CD4-positive, alpha-beta T cell (primary cell): ENCODE measurements around the gene TFPI. TPM values are rescaled to one million over a fixed set of nuclear protein-coding genes. Genes with fewer than 3 reads are reported as not detected.
A peak's percentile ranks its signal among the peaks of the same experiment; 100 is the strongest.

Experiments
- ATAC-seq: fragments of 200-7000 bp; cut with Tn5 transposase; one replicate; pipeline ENCODE4 v1.10.0; 2022; ENCODE audit warnings: mild to moderate bottlenecking; ENCODE audit not compliant: poor library complexity
- CTCF ChIA-PET: fragments of 350-600 bp; sonication (Branson Sonifier 250); formaldehyde crosslinking; loops from one replicate; lab custom pipeline; 2021; ENCODE audit warnings: antibody characterized with exemption, inconsistent platforms; lab: Charles Lee
- POLR2A ChIA-PET: fragments of 350-600 bp; sonication (Branson Sonifier 250); formaldehyde crosslinking; loops from one replicate; lab custom pipeline; 2021; ENCODE audit warnings: antibody characterized with exemption, inconsistent platforms; lab: Charles Lee
- DNase-seq, 14 experiments: peaks; one replicate each; pipeline ENCODE4 v3.0.0-alpha.2; 2013 to 2020; ENCODE audit warnings: mixed read lengths in 2 of 14
- H3K27ac ChIP-seq, 2 donors: one replicate each; pipeline versions ENCODE4 v1.5.1 to v1.7.0; 2013; ENCODE audit warnings: low read length in 2 of 2, low read depth in 1 of 2, mild to moderate bottlenecking in 1 of 2
- H3K27me3 ChIP-seq, 2 experiments: 1 replicate in 1 of 2; 2 replicates in 1 of 2; pipeline versions ENCODE4 v1.6.1 to v1.7.0; 2013; ENCODE audit warnings: low read length in 2 of 2, control low read depth in 1 of 2, mild to moderate bottlenecking in 1 of 2, moderate library complexity in 1 of 2; ENCODE audit not compliant: insufficient read depth in 2 of 2, control insufficient read depth in 1 of 2
- H3K36me3 ChIP-seq: one replicate; pipeline ENCODE4 v1.6.1; 2013; ENCODE audit warnings: low read length, control low read depth; ENCODE audit not compliant: insufficient read depth
- H3K4me1 ChIP-seq: one replicate; pipeline ENCODE4 v1.6.1; 2013; ENCODE audit warnings: low read length, control low read depth; ENCODE audit not compliant: insufficient read depth
- H3K4me3 ChIP-seq: one replicate; pipeline ENCODE4 v1.5.1; 2013; ENCODE audit warnings: mild to moderate bottlenecking, low read length, moderate library complexity
- H3K9me3 ChIP-seq, 2 experiments: 1 replicate in 1 of 2; 2 replicates in 1 of 2; pipeline versions ENCODE4 v1.6.1 to v1.7.0; 2013; ENCODE audit warnings: low read length in 2 of 2, mild to moderate bottlenecking in 2 of 2, control low read depth in 1 of 2, moderate library complexity in 1 of 2; ENCODE audit not compliant: control insufficient read depth in 1 of 2, insufficient read depth in 1 of 2
- H3K27ac Mint-ChIP-seq: one replicate; pipeline ENCODE4 v1.8.0; 2020; ENCODE audit warnings: mixed read lengths
- H3K27me3 Mint-ChIP-seq: one replicate; pipeline ENCODE4 v1.8.0; 2021; ENCODE audit warnings: mixed read lengths
- H3K36me3 Mint-ChIP-seq: one replicate; pipeline ENCODE4 v1.8.0; 2021; ENCODE audit warnings: low read depth, mixed read lengths
- H3K4me1 Mint-ChIP-seq: one replicate; pipeline ENCODE4 v1.8.0; 2021; ENCODE audit warnings: low read depth, mixed read lengths
- H3K4me3 Mint-ChIP-seq: one replicate; pipeline ENCODE4 v1.8.0; 2020; ENCODE audit warnings: mild to moderate bottlenecking, mixed read lengths
- H3K9me3 Mint-ChIP-seq: one replicate; pipeline ENCODE4 v1.8.0; 2020; ENCODE audit warnings: mixed read lengths
- CTCF ChIP-seq: fragments of 200-600 bp; IDR thresholded peaks from one replicate; pipeline ENCODE4 v1.8.0; 2022; ENCODE audit warnings: antibody characterized with exemption, mild to moderate bottlenecking
- intact Hi-C, 2 experiments: fragments of 100-400 bp; cut with DNase I in 1 of 2; cut with micrococcal nuclease in 1 of 2; formaldehyde crosslinking; loops; one replicate each; pipeline versions ENCODE4 v1.15.1 to v1.9.0; 2023 to 2025; cut with DNase I, micrococcal nuclease
- total RNA-seq, 174 experiments: library from RNA in 2 of 174; stranded (reverse) in 2 of 174; gene quantifications; one replicate each; pipeline ENCODE4 v1.2.3 and lab custom pipeline; 2021 to 2026

The TFPI gene
- total RNA-seq, 2 experiments from 2014 or later, result 0.17 TPM; not detected in 1

DNA sequence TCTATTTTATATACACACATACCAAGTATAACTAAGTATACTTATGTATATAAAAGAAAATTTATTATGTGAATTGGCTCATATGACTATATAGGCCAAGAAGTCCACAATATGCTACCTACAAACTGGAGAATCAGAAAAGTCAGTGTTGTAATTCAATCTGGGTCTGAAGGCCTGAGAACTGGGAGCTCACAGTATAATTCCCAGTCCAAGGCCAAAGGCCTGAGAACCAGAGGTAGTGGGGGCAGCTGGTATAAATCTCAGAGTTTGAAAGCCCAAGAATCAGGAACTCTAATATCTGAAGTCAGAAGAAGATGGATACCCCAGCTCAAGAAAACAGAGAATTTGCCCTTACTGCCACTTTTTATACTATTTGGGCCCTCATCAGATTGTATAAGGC, 38.9 kb upstream of the TFPI start:
- no peaks in the 10 kb centered on the region for H3K27me3 Mint-ChIP-seq
- no peak overlapping the region for H3K4me3 ChIP-seq
- no peak for DNase-seq
- H3K9me3 Mint-ChIP-seq, result no peaks in the 10 kb centered on the region
- no peaks in the 10 kb centered on the region for H3K4me1 Mint-ChIP-seq
- POLR2A ChIA-PET, result no interaction called here
- H3K36me3 ChIP-seq, result no peaks in the 10 kb centered on the region
- CTCF ChIA-PET, result no interaction called here
- no peak for ATAC-seq
- no peaks in the 10 kb centered on the region for H3K9me3 ChIP-seq
- H3K27ac Mint-ChIP-seq, result no peak overlapping the region
- H3K4me1 ChIP-seq, result no peaks in the 10 kb centered on the region
- intact Hi-C loops, result no loop called here
- no peak overlapping the region for H3K27ac ChIP-seq
- no peak overlapping the region for H3K4me3 Mint-ChIP-seq
- TF ChIP-seq CTCF, result no peak
- H3K27me3 ChIP-seq, result no peaks in the 10 kb centered on the region
- H3K36me3 Mint-ChIP-seq, result no peaks in the 10 kb centered on the region

DNA sequence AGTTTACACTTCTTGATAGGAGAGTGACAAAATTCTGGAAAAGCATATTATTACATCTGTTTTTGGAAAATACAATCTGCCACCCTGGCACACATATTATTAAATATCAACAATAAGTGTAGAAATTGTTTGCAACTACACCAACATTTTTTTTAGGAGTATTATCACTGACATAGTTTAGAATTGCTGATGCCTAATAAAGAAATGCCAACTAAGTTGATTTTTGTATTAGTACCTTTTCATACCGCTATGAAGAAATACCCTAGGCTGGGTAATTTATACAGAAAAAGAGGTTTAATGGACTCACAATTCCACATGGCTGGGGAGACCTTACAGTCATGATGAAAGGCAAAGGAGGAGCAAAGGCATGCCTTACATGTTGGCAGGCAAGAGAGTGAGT, 35.9 kb upstream of the TFPI start:
- no peaks in the 10 kb centered on the region for H3K36me3 Mint-ChIP-seq
- Histone ChIP-seq H3K4me1 (no peaks in the 10 kb centered on the region), H3K27ac (no peak overlapping the region), H3K4me3 (no peak overlapping the region), H3K36me3 (no peaks in the 10 kb centered on the region), H3K27me3 (no peaks in the 10 kb centered on the region), H3K9me3 (no peaks in the 10 kb centered on the region)
- H3K27ac Mint-ChIP-seq, result no peak overlapping the region
- H3K27me3 Mint-ChIP-seq, result no peaks in the 10 kb centered on the region
- H3K4me1 Mint-ChIP-seq, result peaks cover 6% of the 10 kb centered on the region
- ATAC-seq (no peak), DNase-seq (no peak)
- intact Hi-C loops, result no loop called here
- POLR2A ChIA-PET, result no interaction called here
- CTCF ChIA-PET, result no interaction called here
- H3K9me3 Mint-ChIP-seq, result no peaks in the 10 kb centered on the region
- no peak for TF ChIP-seq CTCF
- no peak overlapping the region for H3K4me3 Mint-ChIP-seq

DNA sequence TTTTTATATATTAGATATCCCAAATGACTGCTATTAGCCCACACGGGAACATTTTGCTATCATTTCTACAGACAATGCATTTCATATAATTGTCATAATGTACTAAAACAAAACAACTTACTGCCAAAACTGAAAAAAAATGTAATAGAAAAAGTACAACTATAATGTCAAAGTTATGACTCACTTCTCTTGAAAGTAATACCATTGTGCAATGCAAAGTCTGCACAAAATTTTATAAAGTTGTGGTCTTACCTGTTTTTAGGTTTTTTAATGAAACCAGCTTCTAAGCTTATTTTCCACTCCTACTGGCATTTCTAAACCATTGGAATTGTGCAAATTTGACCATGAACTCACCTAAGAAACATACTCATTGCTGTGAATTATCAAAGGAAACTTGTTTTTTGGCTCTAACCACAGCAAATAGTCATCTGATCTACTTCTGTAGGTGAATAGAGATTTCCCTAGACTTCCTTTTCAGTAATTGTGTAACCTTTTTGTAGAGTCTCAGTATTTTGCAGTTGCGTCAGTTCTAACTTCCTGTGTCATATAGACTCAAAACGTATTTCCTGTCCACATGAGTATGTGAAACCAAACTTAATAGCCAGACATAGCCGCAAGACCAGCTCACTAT, 31.9 kb upstream of the TFPI start:
- no peaks in the 10 kb centered on the region for H3K27me3 Mint-ChIP-seq
- peak in 3 of 14 experiments; percentile 16 to 27 (median 22) for DNase-seq
- Histone ChIP-seq H3K36me3 (no peaks in the 10 kb centered on the region), H3K4me3 (no peak overlapping the region), H3K9me3 (no peaks in the 10 kb centered on the region), H3K27ac (no peak overlapping the region), H3K4me1 (no peaks in the 10 kb centered on the region), H3K27me3 (no peaks in the 10 kb centered on the region)
- no peak overlapping the region for H3K4me3 Mint-ChIP-seq
- no peaks in the 10 kb centered on the region for H3K36me3 Mint-ChIP-seq
- ATAC-seq, result peak; percentile 32
- CTCF ChIA-PET, result no interaction called here
- intact Hi-C loops, result no loop called here
- H3K4me1 Mint-ChIP-seq, result peaks cover 11% of the 10 kb centered on the region
- peak overlapping the region; percentile 6 for H3K27ac Mint-ChIP-seq
- TF ChIP-seq CTCF, result no peak
- H3K9me3 Mint-ChIP-seq, result no peaks in the 10 kb centered on the region
- POLR2A ChIA-PET, result no interaction called here
